GM23338 (cell line): ENCODE measurements around the gene TTBK1. TPM values are rescaled to one million over a fixed set of nuclear protein-coding genes. Genes with fewer than 3 reads are reported as not detected.

ENCODE experiments used
- ATAC-seq: fragments of 200-7000 bp; cut with Tn5 transposase; 3 replicates; pipeline ENCODE4 v1.9.1; 2020
- DNase-seq: peaks from one replicate; pipeline ENCODE4 v3.0.0-alpha.2; 2015; ENCODE audit warnings: low spot score
- H2AFZ ChIP-seq: fragments of 200-600 bp; sonication (generic); 2 replicates; pipeline ENCODE4 v1.8.0; 2016; ENCODE audit warnings: antibody characterized with exemption, mild to moderate bottlenecking, moderate library complexity
- H3F3A ChIP-seq: fragments of 200-600 bp; sonication (generic); replicated peaks from 2 replicates; pipeline ENCODE4 v1.8.0; 2017; ENCODE audit warnings: antibody characterized with exemption, mixed run types, low read depth
- H3K27ac ChIP-seq: fragments of 200-600 bp; sonication (generic); 2 replicates; pipeline ENCODE4 v1.6.1; 2016; ENCODE audit warnings: low read depth
- H3K27me3 ChIP-seq: fragments of 200-600 bp; sonication (generic); 2 replicates; pipeline ENCODE4 v1.8.0; 2016; ENCODE audit warnings: mild to moderate bottlenecking, mixed run types, moderate library complexity; ENCODE audit not compliant: insufficient read depth
- H3K36me3 ChIP-seq: fragments of 200-600 bp; sonication (generic); 2 replicates; pipeline ENCODE4 v1.8.0; 2016; ENCODE audit warnings: mild to moderate bottlenecking; ENCODE audit not compliant: insufficient read depth
- H3K4me1 ChIP-seq: fragments of 200-600 bp; sonication (generic); 2 replicates; pipeline ENCODE4 v1.8.0; 2016; ENCODE audit warnings: mild to moderate bottlenecking, moderate library complexity; ENCODE audit not compliant: insufficient read depth
- H3K4me2 ChIP-seq: fragments of 200-600 bp; sonication (generic); 2 replicates; pipeline ENCODE4 v1.7.1; 2017; ENCODE audit warnings: mixed run types
- H3K4me3 ChIP-seq: fragments of 200-600 bp; sonication (generic); 2 replicates; pipeline ENCODE4 v1.6.1; 2016; ENCODE audit warnings: mixed run types
- H3K79me2 ChIP-seq: fragments of 200-600 bp; sonication (generic); replicated peaks from 2 replicates; pipeline ENCODE4 v1.8.0; 2017; ENCODE audit warnings: mild to moderate bottlenecking; ENCODE audit not compliant: insufficient read depth
- H3K9me2 ChIP-seq: fragments of 200-600 bp; sonication (generic); 2 replicates; pipeline ENCODE4 v1.8.0; 2017; ENCODE audit not compliant: insufficient read depth
- H4K20me1 ChIP-seq: fragments of 200-600 bp; sonication (generic); replicated peaks from 2 replicates; pipeline ENCODE4 v1.8.0; 2017; ENCODE audit warnings: mild to moderate bottlenecking; ENCODE audit not compliant: insufficient read depth
- H3K27ac Mint-ChIP-seq: 2 replicates; pipeline ENCODE4 v1.8.0; 2020; ENCODE audit warnings: inconsistent platforms, mild to moderate bottlenecking, moderate library complexity, mixed read lengths
- H3K27me3 Mint-ChIP-seq: 3 replicates; pipeline ENCODE4 v1.8.0; 2022; ENCODE audit warnings: low read depth, mild to moderate bottlenecking, moderate library complexity, mixed read lengths, inconsistent platforms; ENCODE audit not compliant: insufficient read depth, poor library complexity
- H3K36me3 Mint-ChIP-seq: 3 replicates; pipeline ENCODE4 v1.8.0; 2021; ENCODE audit warnings: low read depth, mild to moderate bottlenecking, inconsistent platforms, moderate library complexity, mixed read lengths
- H3K4me1 Mint-ChIP-seq: 3 replicates; pipeline ENCODE4 v1.8.0; 2020; ENCODE audit warnings: mild to moderate bottlenecking, inconsistent platforms, mixed read lengths
- H3K4me3 Mint-ChIP-seq: 3 replicates; pipeline ENCODE4 v1.8.0; 2021; ENCODE audit warnings: moderate library complexity, mild to moderate bottlenecking, inconsistent platforms, mixed read lengths
- H3K9me3 Mint-ChIP-seq: 3 replicates; pipeline ENCODE4 v1.8.0; 2020; ENCODE audit warnings: moderate library complexity, mild to moderate bottlenecking, inconsistent platforms, mixed read lengths
- CREB1 ChIP-seq: fragments of 250-450 bp; sonication (Bioruptor Pico); IDR thresholded peaks from 2 replicates; pipeline ENCODE4 v1.5.0; 2020; ENCODE audit warnings: low read depth, mild to moderate bottlenecking, moderate library complexity
- EZH2 ChIP-seq: fragments of 200-600 bp; sonication (generic); IDR thresholded peaks from one replicate; pipeline ENCODE4 v1.8.0; 2017; ENCODE audit warnings: antibody characterized with exemption, mild to moderate bottlenecking, low read depth; ENCODE audit not compliant: unreplicated experiment
- EZH2phosphoT487 ChIP-seq: fragments of 200-600 bp; sonication (generic); IDR thresholded peaks from one replicate; pipeline ENCODE4 v1.8.1; 2018; ENCODE audit warnings: antibody characterized with exemption; ENCODE audit not compliant: unreplicated experiment
- JUNB ChIP-seq: IDR thresholded peaks from one replicate; pipeline ENCODE4 v1.6.1; 2016; ENCODE audit warnings: antibody characterized with exemption; ENCODE audit not compliant: unreplicated experiment
- NANOG ChIP-seq: IDR thresholded peaks from 2 replicates; pipeline ENCODE4 v1.6.1; 2016; ENCODE audit warnings: antibody characterized with exemption, borderline replicate concordance
- POLR2AphosphoS5 ChIP-seq: IDR thresholded peaks from 2 replicates; pipeline ENCODE4 v1.6.1; 2016; ENCODE audit warnings: antibody characterized with exemption, low read depth
- STAT1 ChIP-seq: IDR thresholded peaks from one replicate; pipeline ENCODE4 v1.6.1; 2016; ENCODE audit warnings: antibody characterized with exemption; ENCODE audit not compliant: unreplicated experiment
- ZNF114 ChIP-seq: fragments of 250-450 bp; sonication (Bioruptor Pico); IDR thresholded peaks from 2 replicates; pipeline ENCODE4 v1.5.0; 2020; ENCODE audit warnings: mild to moderate bottlenecking, moderate library complexity
- ZNF331 ChIP-seq: fragments of 250-450 bp; sonication (Bioruptor Pico); IDR thresholded peaks from 2 replicates; pipeline ENCODE4 v1.5.0; 2020; ENCODE audit warnings: low read depth, mild to moderate bottlenecking, moderate library complexity
- polyA plus RNA-seq: library from polyadenylated mRNA; unstranded; fragments of >200 nt; fragmentation: Nextera tagmentation; extraction: Ambion mirVana; gene quantifications from 2 replicates; pipeline ENCODE4 v1.2.1, GENCODE V29; 2016
- total RNA-seq: library from RNA; depleted of rRNA; stranded (reverse); fragments of >200 nt; shearing (Covaris generic); gene quantifications from 2 replicates; pipeline ENCODE4 v1.2.3, GENCODE V29; 2014
- TF ChIP-seq, protein P1 (sequence below): IDR thresholded peaks from one replicate; pipeline ENCODE4 v1.6.1; 2018; ENCODE audit warnings: antibody characterized with exemption; ENCODE audit not compliant: unreplicated experiment
- TF ChIP-seq, protein P2 (sequence below): fragments of 250-450 bp; sonication (Bioruptor Pico); IDR thresholded peaks from 2 replicates; pipeline ENCODE4 v1.5.0; 2020; ENCODE audit warnings: mild to moderate bottlenecking, moderate library complexity
- TF ChIP-seq, protein P3 (sequence below): IDR thresholded peaks from 2 replicates; pipeline ENCODE4 v1.6.1; 2016; ENCODE audit warnings: antibody characterized with exemption
- TF ChIP-seq, protein P4 (sequence below), 2 experiments: fragments of 200-600 bp in 1 of 2; sonication (generic) in 1 of 2; conservative IDR thresholded peaks; 2 replicates each; pipeline versions ENCODE4 v1.5.1 to v1.6.1; 2016 to 2017; ENCODE audit warnings: antibody characterized with exemption in 2 of 2, low read depth in 2 of 2, mild to moderate bottlenecking in 2 of 2, moderate library complexity in 1 of 2

TTBK1 gene
- total and polyA plus RNA-seq, 2 experiments from 2014 or later: 0.29 to 1.1 TPM

DNA sequence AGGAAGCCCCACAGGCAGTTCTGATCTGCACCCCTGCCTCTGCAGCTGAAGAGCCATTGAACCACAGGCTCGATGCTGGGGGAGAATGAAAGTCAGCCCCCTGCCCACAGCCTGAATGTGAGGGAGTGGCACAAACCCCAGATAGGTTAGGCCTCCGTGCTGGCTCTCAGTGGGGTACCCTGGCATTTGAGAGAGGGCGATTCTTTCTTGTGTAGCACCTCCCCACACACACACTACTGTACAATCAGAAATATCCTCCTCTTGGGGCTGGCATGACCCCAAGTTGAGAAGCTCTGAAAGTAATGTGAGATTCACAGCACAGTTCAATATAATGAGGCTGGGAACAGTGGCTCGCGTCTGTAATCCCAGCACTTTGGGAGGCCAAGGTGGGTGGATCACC is 17.9 kb downstream of the TTBK1 start:
- ATAC-seq: no peak
- H3K4me3 Mint-ChIP-seq: no peak overlapping the region
- H3K27ac Mint-ChIP-seq: no peak overlapping the region

More for the DNA sequence above, 17.9 kb downstream of the TTBK1 start:
- no peak overlapping the region for H2AFZ ChIP-seq
- H3K36me3 Mint-ChIP-seq: no peaks in the 10 kb centered on the region
- peaks cover 12% of the 10 kb centered on the region for H3K27me3 Mint-ChIP-seq
- no peaks in the 10 kb centered on the region for H3K4me1 ChIP-seq
- no peak overlapping the region for H3K4me3 ChIP-seq
- no peaks in the 10 kb centered on the region for H3K27me3 ChIP-seq
- DNase-seq: no peak
- no peaks in the 10 kb centered on the region for H3K36me3 ChIP-seq
- H3K9me2 ChIP-seq: no peaks in the 10 kb centered on the region
- no peak overlapping the region for H3K27ac ChIP-seq
- no peak overlapping the region for H3K4me2 ChIP-seq
- H3K4me1 Mint-ChIP-seq: peaks cover 7% of the 10 kb centered on the region; the same call in 2 of the 3 replicates
- H3K9me3 Mint-ChIP-seq: no peaks in the 10 kb centered on the region; the same call in 2 of the 3 replicates
- no peaks in the 10 kb centered on the region for H3F3A ChIP-seq
- H3K79me2 ChIP-seq: no peaks in the 10 kb centered on the region
- no peaks in the 10 kb centered on the region for H4K20me1 ChIP-seq
- TF ChIP-seq ZNF114 (no peak), CREB1 (CRISPR knock-in tag) (no peak), EZH2 (no peak), ZNF331 (CRISPR knock-in tag) (no peak), STAT1 (no peak), NANOG (no peak), EZH2phosphoT487 (no peak), POLR2AphosphoS5 (no peak), JUNB (no peak)
- TF ChIP-seq, protein P1, sequence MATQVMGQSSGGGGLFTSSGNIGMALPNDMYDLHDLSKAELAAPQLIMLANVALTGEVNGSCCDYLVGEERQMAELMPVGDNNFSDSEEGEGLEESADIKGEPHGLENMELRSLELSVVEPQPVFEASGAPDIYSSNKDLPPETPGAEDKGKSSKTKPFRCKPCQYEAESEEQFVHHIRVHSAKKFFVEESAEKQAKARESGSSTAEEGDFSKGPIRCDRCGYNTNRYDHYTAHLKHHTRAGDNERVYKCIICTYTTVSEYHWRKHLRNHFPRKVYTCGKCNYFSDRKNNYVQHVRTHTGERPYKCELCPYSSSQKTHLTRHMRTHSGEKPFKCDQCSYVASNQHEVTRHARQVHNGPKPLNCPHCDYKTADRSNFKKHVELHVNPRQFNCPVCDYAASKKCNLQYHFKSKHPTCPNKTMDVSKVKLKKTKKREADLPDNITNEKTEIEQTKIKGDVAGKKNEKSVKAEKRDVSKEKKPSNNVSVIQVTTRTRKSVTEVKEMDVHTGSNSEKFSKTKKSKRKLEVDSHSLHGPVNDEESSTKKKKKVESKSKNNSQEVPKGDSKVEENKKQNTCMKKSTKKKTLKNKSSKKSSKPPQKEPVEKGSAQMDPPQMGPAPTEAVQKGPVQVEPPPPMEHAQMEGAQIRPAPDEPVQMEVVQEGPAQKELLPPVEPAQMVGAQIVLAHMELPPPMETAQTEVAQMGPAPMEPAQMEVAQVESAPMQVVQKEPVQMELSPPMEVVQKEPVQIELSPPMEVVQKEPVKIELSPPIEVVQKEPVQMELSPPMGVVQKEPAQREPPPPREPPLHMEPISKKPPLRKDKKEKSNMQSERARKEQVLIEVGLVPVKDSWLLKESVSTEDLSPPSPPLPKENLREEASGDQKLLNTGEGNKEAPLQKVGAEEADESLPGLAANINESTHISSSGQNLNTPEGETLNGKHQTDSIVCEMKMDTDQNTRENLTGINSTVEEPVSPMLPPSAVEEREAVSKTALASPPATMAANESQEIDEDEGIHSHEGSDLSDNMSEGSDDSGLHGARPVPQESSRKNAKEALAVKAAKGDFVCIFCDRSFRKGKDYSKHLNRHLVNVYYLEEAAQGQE: no peak
- TF ChIP-seq, protein P2, sequence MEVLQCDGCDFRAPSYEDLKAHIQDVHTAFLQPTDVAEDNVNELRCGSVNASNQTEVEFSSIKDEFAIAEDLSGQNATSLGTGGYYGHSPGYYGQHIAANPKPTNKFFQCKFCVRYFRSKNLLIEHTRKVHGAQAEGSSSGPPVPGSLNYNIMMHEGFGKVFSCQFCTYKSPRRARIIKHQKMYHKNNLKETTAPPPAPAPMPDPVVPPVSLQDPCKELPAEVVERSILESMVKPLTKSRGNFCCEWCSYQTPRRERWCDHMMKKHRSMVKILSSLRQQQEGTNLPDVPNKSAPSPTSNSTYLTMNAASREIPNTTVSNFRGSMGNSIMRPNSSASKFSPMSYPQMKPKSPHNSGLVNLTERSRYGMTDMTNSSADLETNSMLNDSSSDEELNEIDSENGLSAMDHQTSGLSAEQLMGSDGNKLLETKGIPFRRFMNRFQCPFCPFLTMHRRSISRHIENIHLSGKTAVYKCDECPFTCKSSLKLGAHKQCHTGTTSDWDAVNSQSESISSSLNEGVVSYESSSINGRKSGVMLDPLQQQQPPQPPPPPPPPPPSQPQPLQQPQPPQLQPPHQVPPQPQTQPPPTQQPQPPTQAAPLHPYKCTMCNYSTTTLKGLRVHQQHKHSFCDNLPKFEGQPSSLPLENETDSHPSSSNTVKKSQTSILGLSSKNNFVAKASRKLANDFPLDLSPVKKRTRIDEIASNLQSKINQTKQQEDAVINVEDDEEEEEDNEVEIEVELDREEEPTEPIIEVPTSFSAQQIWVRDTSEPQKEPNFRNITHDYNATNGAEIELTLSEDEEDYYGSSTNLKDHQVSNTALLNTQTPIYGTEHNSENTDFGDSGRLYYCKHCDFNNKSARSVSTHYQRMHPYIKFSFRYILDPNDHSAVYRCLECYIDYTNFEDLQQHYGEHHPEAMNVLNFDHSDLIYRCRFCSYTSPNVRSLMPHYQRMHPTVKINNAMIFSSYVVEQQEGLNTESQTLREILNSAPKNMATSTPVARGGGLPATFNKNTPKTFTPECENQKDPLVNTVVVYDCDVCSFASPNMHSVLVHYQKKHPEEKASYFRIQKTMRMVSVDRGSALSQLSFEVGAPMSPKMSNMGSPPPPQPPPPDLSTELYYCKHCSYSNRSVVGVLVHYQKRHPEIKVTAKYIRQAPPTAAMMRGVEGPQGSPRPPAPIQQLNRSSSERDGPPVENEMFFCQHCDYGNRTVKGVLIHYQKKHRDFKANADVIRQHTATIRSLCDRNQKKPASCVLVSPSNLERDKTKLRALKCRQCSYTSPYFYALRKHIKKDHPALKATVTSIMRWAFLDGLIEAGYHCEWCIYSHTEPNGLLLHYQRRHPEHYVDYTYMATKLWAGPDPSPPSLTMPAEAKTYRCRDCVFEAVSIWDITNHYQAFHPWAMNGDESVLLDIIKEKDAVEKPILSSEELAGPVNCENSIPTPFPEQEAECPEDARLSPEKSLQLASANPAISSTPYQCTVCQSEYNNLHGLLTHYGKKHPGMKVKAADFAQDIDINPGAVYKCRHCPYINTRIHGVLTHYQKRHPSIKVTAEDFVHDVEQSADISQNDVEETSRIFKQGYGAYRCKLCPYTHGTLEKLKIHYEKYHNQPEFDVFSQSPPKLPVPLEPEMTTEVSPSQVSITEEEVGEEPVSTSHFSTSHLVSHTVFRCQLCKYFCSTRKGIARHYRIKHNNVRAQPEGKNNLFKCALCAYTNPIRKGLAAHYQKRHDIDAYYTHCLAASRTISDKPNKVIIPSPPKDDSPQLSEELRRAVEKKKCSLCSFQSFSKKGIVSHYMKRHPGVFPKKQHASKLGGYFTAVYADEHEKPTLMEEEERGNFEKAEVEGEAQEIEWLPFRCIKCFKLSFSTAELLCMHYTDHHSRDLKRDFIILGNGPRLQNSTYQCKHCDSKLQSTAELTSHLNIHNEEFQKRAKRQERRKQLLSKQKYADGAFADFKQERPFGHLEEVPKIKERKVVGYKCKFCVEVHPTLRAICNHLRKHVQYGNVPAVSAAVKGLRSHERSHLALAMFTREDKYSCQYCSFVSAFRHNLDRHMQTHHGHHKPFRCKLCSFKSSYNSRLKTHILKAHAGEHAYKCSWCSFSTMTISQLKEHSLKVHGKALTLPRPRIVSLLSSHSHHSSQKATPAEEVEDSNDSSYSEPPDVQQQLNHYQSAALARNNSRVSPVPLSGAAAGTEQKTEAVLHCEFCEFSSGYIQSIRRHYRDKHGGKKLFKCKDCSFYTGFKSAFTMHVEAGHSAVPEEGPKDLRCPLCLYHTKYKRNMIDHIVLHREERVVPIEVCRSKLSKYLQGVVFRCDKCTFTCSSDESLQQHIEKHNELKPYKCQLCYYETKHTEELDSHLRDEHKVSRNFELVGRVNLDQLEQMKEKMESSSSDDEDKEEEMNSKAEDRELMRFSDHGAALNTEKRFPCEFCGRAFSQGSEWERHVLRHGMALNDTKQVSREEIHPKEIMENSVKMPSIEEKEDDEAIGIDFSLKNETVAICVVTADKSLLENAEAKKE (CRISPR knock-in tag): no peak
- TF ChIP-seq, protein P3, sequence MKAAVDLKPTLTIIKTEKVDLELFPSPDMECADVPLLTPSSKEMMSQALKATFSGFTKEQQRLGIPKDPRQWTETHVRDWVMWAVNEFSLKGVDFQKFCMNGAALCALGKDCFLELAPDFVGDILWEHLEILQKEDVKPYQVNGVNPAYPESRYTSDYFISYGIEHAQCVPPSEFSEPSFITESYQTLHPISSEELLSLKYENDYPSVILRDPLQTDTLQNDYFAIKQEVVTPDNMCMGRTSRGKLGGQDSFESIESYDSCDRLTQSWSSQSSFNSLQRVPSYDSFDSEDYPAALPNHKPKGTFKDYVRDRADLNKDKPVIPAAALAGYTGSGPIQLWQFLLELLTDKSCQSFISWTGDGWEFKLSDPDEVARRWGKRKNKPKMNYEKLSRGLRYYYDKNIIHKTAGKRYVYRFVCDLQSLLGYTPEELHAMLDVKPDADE: no peak
- TF ChIP-seq, protein P4, sequence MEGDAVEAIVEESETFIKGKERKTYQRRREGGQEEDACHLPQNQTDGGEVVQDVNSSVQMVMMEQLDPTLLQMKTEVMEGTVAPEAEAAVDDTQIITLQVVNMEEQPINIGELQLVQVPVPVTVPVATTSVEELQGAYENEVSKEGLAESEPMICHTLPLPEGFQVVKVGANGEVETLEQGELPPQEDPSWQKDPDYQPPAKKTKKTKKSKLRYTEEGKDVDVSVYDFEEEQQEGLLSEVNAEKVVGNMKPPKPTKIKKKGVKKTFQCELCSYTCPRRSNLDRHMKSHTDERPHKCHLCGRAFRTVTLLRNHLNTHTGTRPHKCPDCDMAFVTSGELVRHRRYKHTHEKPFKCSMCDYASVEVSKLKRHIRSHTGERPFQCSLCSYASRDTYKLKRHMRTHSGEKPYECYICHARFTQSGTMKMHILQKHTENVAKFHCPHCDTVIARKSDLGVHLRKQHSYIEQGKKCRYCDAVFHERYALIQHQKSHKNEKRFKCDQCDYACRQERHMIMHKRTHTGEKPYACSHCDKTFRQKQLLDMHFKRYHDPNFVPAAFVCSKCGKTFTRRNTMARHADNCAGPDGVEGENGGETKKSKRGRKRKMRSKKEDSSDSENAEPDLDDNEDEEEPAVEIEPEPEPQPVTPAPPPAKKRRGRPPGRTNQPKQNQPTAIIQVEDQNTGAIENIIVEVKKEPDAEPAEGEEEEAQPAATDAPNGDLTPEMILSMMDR (conservative IDR thresholded peaks at IDR 0.05; ENCODE audit: low read depth in 2 of 2): no peak
